ENCODE measurements around the gene TNFSF10. TPM values are rescaled to one million over a fixed set of nuclear protein-coding genes. Genes with fewer than 3 reads are reported as not detected.

Gene TNFSF10
- total and polyA plus RNA-seq, 9 of the 15 experiments (the other 6 are each of a cell fraction or from before 2014, with no cell fraction given) = 0.07 to 1.3 (median 0.27) TPM; not detected in 1

DNA sequence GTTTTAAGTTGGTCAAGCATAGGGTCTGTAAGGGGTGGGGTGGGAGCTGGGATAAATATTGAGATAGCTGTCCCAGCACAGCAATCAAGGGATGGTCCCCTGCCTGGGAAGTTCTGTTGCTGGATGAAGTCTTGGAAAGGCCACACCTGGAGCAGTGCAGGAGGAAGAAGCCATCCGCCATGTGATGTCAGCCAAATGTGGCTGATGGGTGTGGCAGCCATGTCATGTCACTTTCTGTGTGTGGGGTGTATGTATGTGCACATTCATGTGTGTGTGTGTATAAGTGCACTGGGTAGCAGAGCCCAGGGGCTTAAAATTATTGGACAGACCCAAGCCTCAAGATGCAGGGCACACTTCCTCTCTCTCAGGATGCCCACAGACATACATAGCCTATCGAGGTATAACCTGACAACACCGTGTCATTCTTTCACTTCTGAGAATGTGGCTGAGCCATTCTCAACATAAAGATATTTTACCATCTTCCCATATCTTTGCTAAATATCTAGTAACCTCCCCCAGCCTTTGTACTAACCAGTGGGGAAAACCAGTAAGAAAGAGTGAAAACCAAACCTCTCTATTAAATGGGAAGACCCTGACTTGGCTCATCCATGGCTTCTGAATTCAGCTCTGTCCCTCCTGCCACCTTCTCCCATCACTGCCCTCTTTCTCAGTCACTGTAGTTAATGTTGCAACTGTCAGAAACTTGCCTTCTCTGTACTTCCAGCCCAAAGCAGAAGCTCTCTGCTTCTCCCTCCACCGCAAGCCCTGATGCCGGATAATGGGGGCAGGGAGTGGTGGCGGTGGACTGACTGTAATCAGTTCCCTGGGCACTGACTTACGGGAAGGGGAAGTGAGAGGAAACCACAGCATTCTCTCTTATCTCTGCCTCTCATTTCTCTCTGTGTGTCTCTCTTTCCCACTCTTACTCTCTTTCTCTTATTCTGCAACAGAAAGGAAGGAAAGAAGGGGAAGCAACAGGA, 11.2 kb downstream of the TNFSF10 start (continued):
- TF ChIP-seq POLR2G (IDR thresholded peaks at IDR 0.05; ENCODE audit: low read depth, low read length) = no peak
- no peak for TF ChIP-seq TAF7 (tag; IDR thresholded peaks at IDR 0.05)
- TF ChIP-seq POLR3G (IDR thresholded peaks at IDR 0.05; ENCODE audit: extremely low read depth, insufficient read length, insufficient replicate concordance) = no peak
- TF ChIP-seq TEAD2 (tag; IDR thresholded peaks at IDR 0.05) = no peak
- no peak for TF ChIP-seq ZNF76 (CRISPR knock-in tag; IDR thresholded peaks at IDR 0.05; ENCODE audit: borderline replicate concordance)
- TF ChIP-seq NR2F6 (CRISPR knock-in tag; IDR thresholded peaks at IDR 0.05) = no peak
- no peak for TF ChIP-seq MAFF (IDR thresholded peaks at IDR 0.05; ENCODE audit: low read length)
- TF ChIP-seq ZEB2 (IDR thresholded peaks at IDR 0.05) = 0 out of 2 replicates have a peak, but pooled peaks have one; percentile 27
- TF ChIP-seq CBX8 (IDR thresholded peaks at IDR 0.05; ENCODE audit: borderline replicate concordance, extremely low read depth, low read depth, low read length, poor library complexity, severe bottlenecking) = no peak
- TF ChIP-seq NCOA2 (IDR thresholded peaks at IDR 0.05; ENCODE audit: partially characterized antibody in 2 of 2) = no peak
- no peak for TF ChIP-seq FUS (optimal IDR thresholded peaks at IDR 0.05; ENCODE audit: low read depth, low read length)
- TF ChIP-seq, protein P1, sequence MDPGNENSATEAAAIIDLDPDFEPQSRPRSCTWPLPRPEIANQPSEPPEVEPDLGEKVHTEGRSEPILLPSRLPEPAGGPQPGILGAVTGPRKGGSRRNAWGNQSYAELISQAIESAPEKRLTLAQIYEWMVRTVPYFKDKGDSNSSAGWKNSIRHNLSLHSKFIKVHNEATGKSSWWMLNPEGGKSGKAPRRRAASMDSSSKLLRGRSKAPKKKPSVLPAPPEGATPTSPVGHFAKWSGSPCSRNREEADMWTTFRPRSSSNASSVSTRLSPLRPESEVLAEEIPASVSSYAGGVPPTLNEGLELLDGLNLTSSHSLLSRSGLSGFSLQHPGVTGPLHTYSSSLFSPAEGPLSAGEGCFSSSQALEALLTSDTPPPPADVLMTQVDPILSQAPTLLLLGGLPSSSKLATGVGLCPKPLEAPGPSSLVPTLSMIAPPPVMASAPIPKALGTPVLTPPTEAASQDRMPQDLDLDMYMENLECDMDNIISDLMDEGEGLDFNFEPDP (CRISPR knock-in tag; IDR thresholded peaks at IDR 0.05) = no peak
- TF ChIP-seq, protein P2, sequence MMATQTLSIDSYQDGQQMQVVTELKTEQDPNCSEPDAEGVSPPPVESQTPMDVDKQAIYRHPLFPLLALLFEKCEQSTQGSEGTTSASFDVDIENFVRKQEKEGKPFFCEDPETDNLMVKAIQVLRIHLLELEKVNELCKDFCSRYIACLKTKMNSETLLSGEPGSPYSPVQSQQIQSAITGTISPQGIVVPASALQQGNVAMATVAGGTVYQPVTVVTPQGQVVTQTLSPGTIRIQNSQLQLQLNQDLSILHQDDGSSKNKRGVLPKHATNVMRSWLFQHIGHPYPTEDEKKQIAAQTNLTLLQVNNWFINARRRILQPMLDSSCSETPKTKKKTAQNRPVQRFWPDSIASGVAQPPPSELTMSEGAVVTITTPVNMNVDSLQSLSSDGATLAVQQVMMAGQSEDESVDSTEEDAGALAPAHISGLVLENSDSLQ (IDR thresholded peaks at IDR 0.05) = no peak
- no peak for TF ChIP-seq ZNF133 (CRISPR knock-in tag; IDR thresholded peaks at IDR 0.05)
- TF ChIP-seq, protein P3, sequence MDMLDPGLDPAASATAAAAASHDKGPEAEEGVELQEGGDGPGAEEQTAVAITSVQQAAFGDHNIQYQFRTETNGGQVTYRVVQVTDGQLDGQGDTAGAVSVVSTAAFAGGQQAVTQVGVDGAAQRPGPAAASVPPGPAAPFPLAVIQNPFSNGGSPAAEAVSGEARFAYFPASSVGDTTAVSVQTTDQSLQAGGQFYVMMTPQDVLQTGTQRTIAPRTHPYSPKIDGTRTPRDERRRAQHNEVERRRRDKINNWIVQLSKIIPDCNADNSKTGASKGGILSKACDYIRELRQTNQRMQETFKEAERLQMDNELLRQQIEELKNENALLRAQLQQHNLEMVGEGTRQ (CRISPR knock-in tag; IDR thresholded peaks at IDR 0.05) = no peak
- TF ChIP-seq ZNF57 (CRISPR knock-in tag; IDR thresholded peaks at IDR 0.05) = no peak
- TF ChIP-seq CBX5 (IDR thresholded peaks at IDR 0.05; ENCODE audit: borderline replicate concordance, low read depth) = no peak
- TF ChIP-seq, protein P4, sequence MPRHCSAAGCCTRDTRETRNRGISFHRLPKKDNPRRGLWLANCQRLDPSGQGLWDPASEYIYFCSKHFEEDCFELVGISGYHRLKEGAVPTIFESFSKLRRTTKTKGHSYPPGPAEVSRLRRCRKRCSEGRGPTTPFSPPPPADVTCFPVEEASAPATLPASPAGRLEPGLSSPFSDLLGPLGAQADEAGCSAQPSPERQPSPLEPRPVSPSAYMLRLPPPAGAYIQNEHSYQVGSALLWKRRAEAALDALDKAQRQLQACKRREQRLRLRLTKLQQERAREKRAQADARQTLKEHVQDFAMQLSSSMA (CRISPR knock-in tag; IDR thresholded peaks at IDR 0.05) = no peak
- no peak for TF ChIP-seq ZKSCAN3 (CRISPR knock-in tag; IDR thresholded peaks at IDR 0.05)
- no peak for TF ChIP-seq ZNF561 (CRISPR knock-in tag; conservative IDR thresholded peaks at IDR 0.05)
- TF ChIP-seq, protein P5, sequence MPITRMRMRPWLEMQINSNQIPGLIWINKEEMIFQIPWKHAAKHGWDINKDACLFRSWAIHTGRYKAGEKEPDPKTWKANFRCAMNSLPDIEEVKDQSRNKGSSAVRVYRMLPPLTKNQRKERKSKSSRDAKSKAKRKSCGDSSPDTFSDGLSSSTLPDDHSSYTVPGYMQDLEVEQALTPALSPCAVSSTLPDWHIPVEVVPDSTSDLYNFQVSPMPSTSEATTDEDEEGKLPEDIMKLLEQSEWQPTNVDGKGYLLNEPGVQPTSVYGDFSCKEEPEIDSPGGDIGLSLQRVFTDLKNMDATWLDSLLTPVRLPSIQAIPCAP (CRISPR knock-in tag; IDR thresholded peaks at IDR 0.05; ENCODE audit: borderline replicate concordance) = no peak
- TF ChIP-seq, protein P6, sequence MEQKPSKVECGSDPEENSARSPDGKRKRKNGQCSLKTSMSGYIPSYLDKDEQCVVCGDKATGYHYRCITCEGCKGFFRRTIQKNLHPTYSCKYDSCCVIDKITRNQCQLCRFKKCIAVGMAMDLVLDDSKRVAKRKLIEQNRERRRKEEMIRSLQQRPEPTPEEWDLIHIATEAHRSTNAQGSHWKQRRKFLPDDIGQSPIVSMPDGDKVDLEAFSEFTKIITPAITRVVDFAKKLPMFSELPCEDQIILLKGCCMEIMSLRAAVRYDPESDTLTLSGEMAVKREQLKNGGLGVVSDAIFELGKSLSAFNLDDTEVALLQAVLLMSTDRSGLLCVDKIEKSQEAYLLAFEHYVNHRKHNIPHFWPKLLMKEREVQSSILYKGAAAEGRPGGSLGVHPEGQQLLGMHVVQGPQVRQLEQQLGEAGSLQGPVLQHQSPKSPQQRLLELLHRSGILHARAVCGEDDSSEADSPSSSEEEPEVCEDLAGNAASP (IDR thresholded peaks at IDR 0.05) = no peak

All from K562 (cell line).